Measurements from ENCODE around the gene SUMF1. TPM values are rescaled to one million over a fixed set of nuclear protein-coding genes. Genes with fewer than 3 reads are reported as not detected.

SUMF1 gene
- total RNA-seq, 1 donor from 2014 or later: 28.2 TPM

DNA sequence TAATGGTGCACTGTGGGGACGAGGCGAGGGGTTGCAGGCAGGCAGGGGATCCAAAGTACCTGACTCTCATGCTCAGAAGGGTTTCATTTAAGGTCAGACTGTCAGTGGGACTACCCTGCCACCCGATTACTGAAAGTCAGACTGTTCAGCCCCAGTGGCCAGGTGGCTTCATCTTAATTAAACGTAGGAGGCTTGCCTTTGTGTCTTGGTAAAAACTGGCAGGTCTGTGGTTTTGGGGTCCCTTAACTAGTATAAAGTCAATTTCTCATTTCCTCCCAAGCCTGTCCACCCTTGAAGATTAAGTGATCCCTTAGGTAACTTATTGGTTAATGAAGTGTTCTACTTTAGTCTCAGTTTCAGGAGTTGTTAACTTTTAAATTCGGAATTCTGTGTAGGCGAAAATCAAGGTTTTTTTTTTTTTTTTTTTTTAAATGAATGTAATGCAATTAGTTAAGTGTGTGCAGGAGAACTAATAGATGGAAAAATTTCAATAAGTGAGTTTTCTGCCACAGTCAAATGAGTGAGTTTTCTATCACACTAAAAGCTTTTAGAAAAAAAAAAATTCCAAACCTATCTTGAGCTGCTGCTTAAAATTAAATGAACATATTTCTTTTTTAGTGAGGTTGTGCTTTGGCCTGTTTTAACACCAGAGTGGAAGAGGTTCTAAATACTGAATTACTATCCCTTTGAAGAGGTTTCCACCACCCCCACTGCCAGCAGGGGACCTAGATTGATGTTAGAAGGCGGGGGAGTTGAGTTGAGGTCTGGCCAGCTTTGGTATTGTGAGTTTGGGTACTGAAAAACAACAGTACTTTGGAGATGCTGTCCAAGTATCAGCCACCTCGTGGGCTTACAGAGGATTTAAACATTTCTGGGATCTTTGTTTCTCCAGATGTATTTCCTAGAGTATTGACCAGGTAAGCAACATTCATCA is 41.2 kb upstream of the SUMF1 start:
- no peaks in the 10 kb centered on the region for H3K9me3 ChIP-seq (ENCODE audit: control insufficient read depth in 3 of 3, low read length in 3 of 3)
- peaks cover 4 to 12% (median 8%) of the 10 kb centered on the region in 3 donors for H3K4me1 ChIP-seq (ENCODE audit: control insufficient read depth in 3 of 3, insufficient read depth in 3 of 3, low read length in 3 of 3)
- H3K36me3 ChIP-seq (ENCODE audit: control insufficient read depth in 3 of 3, insufficient read depth in 3 of 3, low read length in 3 of 3): no peaks in the 10 kb centered on the region
- no peaks in the 10 kb centered on the region for H3K27me3 ChIP-seq (ENCODE audit: control insufficient read depth in 3 of 3, insufficient read depth in 3 of 3, low read length in 3 of 3)
- H3K9ac ChIP-seq (ENCODE audit: low read depth in 1 of 3, low read length in 3 of 3): no peak overlapping the region
- no peak overlapping the region for H3K27ac ChIP-seq (ENCODE audit: low read depth, low read length)
- no peak overlapping the region for H3K4me3 ChIP-seq (ENCODE audit: low read length in 3 of 3)

DNA sequence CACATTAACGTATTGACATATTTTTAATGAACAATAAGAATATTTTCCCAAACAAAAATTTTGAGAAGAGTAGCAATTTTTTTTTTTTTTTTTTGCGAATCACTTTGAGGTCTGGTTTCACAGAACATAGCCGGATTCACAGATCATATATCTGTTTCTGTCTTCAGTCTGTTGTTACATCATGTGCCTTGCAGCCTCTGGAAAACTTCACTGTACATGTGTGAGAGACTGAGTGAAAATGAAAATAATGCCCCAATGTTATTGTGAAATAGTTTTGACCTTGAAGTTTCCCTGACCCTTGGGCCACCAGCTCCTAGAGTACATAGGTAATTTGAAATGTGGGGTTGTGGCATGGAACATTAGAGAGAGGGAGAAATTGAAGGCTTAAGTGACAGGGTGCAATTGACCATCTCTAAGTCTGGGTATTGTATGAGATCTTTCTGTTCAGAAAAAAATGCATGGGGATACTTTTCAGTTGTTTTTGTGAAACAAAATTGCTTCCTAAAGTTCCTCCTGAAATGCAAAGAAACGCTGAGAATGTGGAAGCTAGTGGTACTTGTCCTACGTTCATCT is 40.0 kb upstream of the SUMF1 start:
- Histone ChIP-seq H3K9ac (ENCODE audit: low read depth in 1 of 3, low read length in 3 of 3) (peak overlapping the region in 1 of 3 donors; percentile 4), H3K27ac (ENCODE audit: low read depth, low read length) (no peak overlapping the region), H3K4me3 (ENCODE audit: low read length in 3 of 3) (no peak overlapping the region), H3K4me1 (ENCODE audit: control insufficient read depth in 3 of 3, insufficient read depth in 3 of 3, low read length in 3 of 3) (peaks cover 4 to 12% (median 8%) of the 10 kb centered on the region in 3 donors), H3K36me3 (ENCODE audit: control insufficient read depth in 3 of 3, insufficient read depth in 3 of 3, low read length in 3 of 3) (no peaks in the 10 kb centered on the region), H3K27me3 (ENCODE audit: control insufficient read depth in 3 of 3, insufficient read depth in 3 of 3, low read length in 3 of 3) (no peaks in the 10 kb centered on the region), H3K9me3 (ENCODE audit: control insufficient read depth in 3 of 3, low read length in 3 of 3) (no peaks in the 10 kb centered on the region)

DNA sequence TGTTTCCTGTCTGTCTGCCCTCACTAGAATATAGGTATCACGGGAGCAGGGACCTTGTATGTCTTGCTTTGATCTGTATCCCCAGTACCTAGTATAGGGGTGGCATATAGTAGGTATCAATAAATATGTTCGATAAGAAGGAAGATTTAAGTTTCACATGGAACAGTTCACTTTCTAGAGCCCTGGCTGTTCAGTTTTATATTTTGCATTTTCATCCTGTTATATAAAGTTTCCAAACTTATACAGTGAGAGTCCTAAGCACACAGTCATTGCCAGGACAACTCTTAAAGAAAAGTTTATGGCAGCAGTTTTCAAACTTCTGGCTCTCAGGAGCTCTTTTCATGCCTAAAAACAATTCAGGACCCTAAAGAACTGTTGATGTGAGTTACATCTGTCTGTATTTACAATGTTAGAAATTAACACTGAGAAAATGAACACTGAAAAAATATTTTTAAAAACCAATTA is 39.5 kb upstream of the SUMF1 start:
- no peak overlapping the region for H3K4me3 ChIP-seq (ENCODE audit: low read length in 3 of 3)
- H3K36me3 ChIP-seq (ENCODE audit: control insufficient read depth in 3 of 3, insufficient read depth in 3 of 3, low read length in 3 of 3): peaks cover 0 to under 1% (median 0%) of the 10 kb centered on the region in 3 donors
- no peak overlapping the region for H3K27ac ChIP-seq (ENCODE audit: low read depth, low read length)
- no peaks in the 10 kb centered on the region for H3K27me3 ChIP-seq (ENCODE audit: control insufficient read depth in 3 of 3, insufficient read depth in 3 of 3, low read length in 3 of 3)
- H3K4me1 ChIP-seq (ENCODE audit: control insufficient read depth in 3 of 3, insufficient read depth in 3 of 3, low read length in 3 of 3): peaks cover 4 to 12% (median 8%) of the 10 kb centered on the region in 3 donors
- no peaks in the 10 kb centered on the region for H3K9me3 ChIP-seq (ENCODE audit: control insufficient read depth in 3 of 3, low read length in 3 of 3)
- H3K9ac ChIP-seq (ENCODE audit: low read depth in 1 of 3, low read length in 3 of 3): no peak overlapping the region

DNA sequence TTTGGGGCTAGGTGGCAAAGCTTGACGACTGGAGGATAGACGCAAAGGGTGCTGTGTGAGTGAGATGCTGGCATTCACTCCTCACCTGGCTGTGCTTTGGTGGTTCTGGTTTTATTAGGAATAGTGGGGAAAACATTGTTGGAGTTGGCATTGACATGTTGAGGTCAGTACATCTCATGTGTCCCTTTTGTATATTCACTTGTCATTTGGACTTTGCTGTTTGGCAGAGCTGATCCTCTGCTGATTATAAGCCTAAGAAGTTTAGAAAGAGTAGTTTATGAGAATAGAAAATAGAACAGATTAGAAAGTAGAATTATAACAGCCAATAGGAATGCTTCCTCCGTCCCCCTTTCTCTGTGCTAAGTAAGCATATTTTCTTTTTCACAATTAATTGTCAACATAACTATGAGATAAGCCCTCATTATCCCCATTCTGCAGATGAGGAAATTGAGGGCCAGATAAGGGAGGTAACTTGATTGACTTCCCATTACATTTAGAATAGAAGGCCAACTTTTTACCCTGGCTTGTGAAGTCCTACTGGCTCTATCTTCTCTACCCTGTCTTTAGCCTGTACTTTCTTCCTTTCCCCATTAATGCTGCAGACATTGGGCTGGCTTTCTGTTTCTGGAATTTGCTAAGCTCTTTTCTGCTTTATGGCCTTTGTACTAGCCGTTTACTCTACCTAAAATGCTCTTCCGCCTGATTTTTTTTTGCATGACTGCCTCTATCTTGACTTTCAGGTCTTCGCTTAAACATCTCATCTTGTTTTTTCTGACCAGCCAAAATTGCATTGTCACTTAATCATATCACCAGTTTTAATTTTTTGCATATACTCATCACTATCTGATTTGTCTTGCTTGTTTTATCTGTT is 38.9 kb upstream of the SUMF1 start:
- Histone ChIP-seq H3K36me3 (ENCODE audit: control insufficient read depth in 3 of 3, insufficient read depth in 3 of 3, low read length in 3 of 3) (peaks cover 0 to 4% (median 0%) of the 10 kb centered on the region in 3 donors), H3K9me3 (ENCODE audit: control insufficient read depth in 3 of 3, low read length in 3 of 3) (no peaks in the 10 kb centered on the region), H3K27ac (ENCODE audit: low read depth, low read length) (no peak overlapping the region), H3K4me1 (ENCODE audit: control insufficient read depth in 3 of 3, insufficient read depth in 3 of 3, low read length in 3 of 3) (peaks cover 4 to 12% (median 8%) of the 10 kb centered on the region in 3 donors), H3K27me3 (ENCODE audit: control insufficient read depth in 3 of 3, insufficient read depth in 3 of 3, low read length in 3 of 3) (no peaks in the 10 kb centered on the region), H3K9ac (ENCODE audit: low read depth in 1 of 3, low read length in 3 of 3) (no peak overlapping the region), H3K4me3 (ENCODE audit: low read length in 3 of 3) (no peak overlapping the region)

DNA sequence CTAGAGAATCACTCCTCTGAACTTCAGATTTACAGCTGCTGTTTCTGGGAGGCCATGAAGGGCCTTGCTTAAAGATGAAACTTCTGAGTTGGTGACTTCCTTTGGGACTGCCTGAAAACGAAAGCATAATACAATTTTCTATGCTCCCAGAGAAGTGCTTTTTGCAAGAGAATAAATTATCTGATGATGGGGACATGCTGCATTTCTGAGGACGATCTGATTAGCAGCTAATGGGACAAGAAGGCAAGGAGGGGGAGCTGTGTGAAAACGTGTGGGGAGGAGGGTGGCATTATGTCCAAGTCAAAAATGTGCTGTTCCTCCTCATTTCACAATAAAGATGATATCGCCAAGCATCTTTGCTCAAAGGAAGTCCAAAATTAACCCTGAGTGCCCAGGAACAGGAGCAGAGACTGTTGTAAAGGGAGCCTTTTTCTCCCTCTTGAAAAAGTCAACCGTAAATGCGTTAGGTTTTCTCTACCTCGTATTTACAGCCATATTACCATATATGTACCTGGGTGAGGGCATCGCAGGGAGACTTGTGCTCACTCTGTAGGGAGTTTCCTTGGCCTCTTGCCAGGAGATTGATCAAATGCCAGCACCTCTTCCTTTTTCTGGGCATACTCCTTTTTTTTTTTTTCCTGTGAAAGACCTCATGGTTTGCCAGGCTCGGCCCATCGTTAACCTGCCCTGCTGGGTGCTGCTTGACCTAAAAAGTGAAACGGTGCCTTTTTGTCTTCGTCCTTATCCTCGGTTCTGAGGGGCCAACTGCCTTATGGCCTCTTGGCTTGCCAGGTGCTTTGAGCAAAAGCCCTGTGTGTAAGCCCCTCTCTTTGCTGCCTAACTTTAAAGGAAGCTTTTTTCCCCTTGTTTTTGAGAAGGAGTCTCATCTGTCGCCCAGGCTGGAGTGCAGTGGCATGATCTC is 37.5 kb upstream of the SUMF1 start:
- Histone ChIP-seq H3K9ac (ENCODE audit: low read depth in 1 of 3, low read length in 3 of 3) (peak overlapping the region in 1 of 3 donors; percentile 17), H3K4me1 (ENCODE audit: control insufficient read depth in 3 of 3, insufficient read depth in 3 of 3, low read length in 3 of 3) (peaks cover 4 to 12% (median 8%) of the 10 kb centered on the region in 3 donors), H3K27me3 (ENCODE audit: control insufficient read depth in 3 of 3, insufficient read depth in 3 of 3, low read length in 3 of 3) (no peaks in the 10 kb centered on the region), H3K36me3 (ENCODE audit: control insufficient read depth in 3 of 3, insufficient read depth in 3 of 3, low read length in 3 of 3) (peaks cover 0 to 4% (median 0%) of the 10 kb centered on the region in 3 donors), H3K27ac (ENCODE audit: low read depth, low read length) (peak overlapping the region; percentile 49), H3K4me3 (ENCODE audit: low read length in 3 of 3) (peak overlapping the region; percentile 38 to 45 (median 45)), H3K9me3 (ENCODE audit: control insufficient read depth in 3 of 3, low read length in 3 of 3) (no peaks in the 10 kb centered on the region)

DNA sequence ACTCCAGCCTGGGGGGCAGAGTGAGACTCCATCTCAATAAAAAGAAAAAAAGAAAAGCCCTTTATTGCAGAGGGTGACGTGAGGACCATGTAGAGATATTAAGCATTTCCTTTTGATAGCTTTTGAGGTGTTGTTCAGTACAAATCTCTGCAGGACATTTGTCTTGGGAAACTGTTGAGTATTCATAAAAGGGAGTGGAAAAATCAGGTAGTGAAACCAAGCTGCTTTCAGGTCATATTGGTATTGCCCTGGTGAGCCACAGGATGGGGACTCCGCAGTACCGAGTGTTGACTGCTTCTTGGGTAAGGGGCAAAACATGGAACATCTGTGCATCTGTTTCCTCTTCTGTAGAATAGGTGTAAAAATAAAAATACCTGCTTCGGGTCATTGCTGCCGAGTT is 36.0 kb upstream of the SUMF1 start:
- Histone ChIP-seq H3K27ac (ENCODE audit: low read depth, low read length) (no peak overlapping the region), H3K4me3 (ENCODE audit: low read length in 3 of 3) (no peak overlapping the region), H3K36me3 (ENCODE audit: control insufficient read depth in 3 of 3, insufficient read depth in 3 of 3, low read length in 3 of 3) (peaks cover 0 to 4% (median 0%) of the 10 kb centered on the region in 3 donors), H3K4me1 (ENCODE audit: control insufficient read depth in 3 of 3, insufficient read depth in 3 of 3, low read length in 3 of 3) (peaks cover 4 to 12% (median 8%) of the 10 kb centered on the region in 3 donors), H3K9me3 (ENCODE audit: control insufficient read depth in 3 of 3, low read length in 3 of 3) (no peaks in the 10 kb centered on the region), H3K9ac (ENCODE audit: low read depth in 1 of 3, low read length in 3 of 3) (no peak overlapping the region), H3K27me3 (ENCODE audit: control insufficient read depth in 3 of 3, insufficient read depth in 3 of 3, low read length in 3 of 3) (no peaks in the 10 kb centered on the region)

DNA sequence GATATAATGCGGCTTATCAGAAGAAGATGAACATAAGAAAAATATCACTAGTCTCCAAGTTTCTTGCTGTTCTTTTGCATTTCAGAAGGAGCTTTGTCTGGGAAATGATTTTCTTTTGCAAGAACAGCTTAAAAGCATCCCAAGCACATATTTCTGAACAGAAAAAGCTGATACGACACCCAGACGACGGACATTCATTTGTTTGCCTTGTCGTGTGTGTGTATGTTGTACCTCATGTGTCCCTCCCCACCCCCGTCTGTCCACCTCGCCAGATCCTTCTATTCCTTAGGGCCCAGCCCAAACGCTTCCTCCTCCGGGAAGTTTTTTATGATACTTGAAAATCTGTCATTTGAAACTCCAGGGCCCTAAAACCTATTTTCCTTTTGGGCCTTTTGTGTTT is 34.9 kb upstream of the SUMF1 start:
- H3K9me3 ChIP-seq (ENCODE audit: control insufficient read depth in 3 of 3, low read length in 3 of 3): no peaks in the 10 kb centered on the region

DNA sequence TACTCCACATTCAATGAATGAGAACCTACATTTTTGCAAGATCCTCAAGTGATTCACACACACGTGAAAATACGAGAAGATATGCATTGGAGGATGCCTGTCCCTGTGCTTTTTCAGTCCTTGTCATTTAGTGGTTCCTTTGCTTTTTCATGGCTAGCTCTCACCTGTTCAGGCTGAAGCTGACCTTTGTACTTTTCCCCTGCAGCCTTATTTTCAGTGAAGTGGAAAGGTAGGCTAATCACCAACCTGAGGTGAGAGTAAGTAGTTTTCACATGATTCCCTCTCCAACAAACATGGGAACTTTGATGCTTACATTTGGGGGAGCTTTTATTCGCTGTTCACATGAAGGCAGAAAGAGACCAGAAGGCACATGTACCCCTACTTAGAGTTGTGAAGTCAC is 34.4 kb upstream of the SUMF1 start:
- peaks cover 0 to 4% (median 0%) of the 10 kb centered on the region in 3 donors for H3K36me3 ChIP-seq (ENCODE audit: control insufficient read depth in 3 of 3, insufficient read depth in 3 of 3, low read length in 3 of 3)
- H3K4me3 ChIP-seq (ENCODE audit: low read length in 3 of 3): no peak overlapping the region
- peaks cover 4 to 12% (median 8%) of the 10 kb centered on the region in 3 donors for H3K4me1 ChIP-seq (ENCODE audit: control insufficient read depth in 3 of 3, insufficient read depth in 3 of 3, low read length in 3 of 3)
- no peaks in the 10 kb centered on the region for H3K27me3 ChIP-seq (ENCODE audit: control insufficient read depth in 3 of 3, insufficient read depth in 3 of 3, low read length in 3 of 3)
- no peak overlapping the region for H3K27ac ChIP-seq (ENCODE audit: low read depth, low read length)
- no peak overlapping the region for H3K9ac ChIP-seq (ENCODE audit: low read depth in 1 of 3, low read length in 3 of 3)
- H3K9me3 ChIP-seq (ENCODE audit: control insufficient read depth in 3 of 3, low read length in 3 of 3): no peaks in the 10 kb centered on the region

More for the DNA sequence above, 34.9 kb upstream of the SUMF1 start:
- H3K4me3 ChIP-seq (ENCODE audit: low read length in 3 of 3): no peak overlapping the region
- no peak overlapping the region for H3K9ac ChIP-seq (ENCODE audit: low read depth in 1 of 3, low read length in 3 of 3)
- H3K36me3 ChIP-seq (ENCODE audit: control insufficient read depth in 3 of 3, insufficient read depth in 3 of 3, low read length in 3 of 3): peaks cover 0 to 4% (median 0%) of the 10 kb centered on the region in 3 donors
- no peaks in the 10 kb centered on the region for H3K27me3 ChIP-seq (ENCODE audit: control insufficient read depth in 3 of 3, insufficient read depth in 3 of 3, low read length in 3 of 3)
- H3K4me1 ChIP-seq (ENCODE audit: control insufficient read depth in 3 of 3, insufficient read depth in 3 of 3, low read length in 3 of 3): peaks cover 4 to 12% (median 8%) of the 10 kb centered on the region in 3 donors
- no peak overlapping the region for H3K27ac ChIP-seq (ENCODE audit: low read depth, low read length)

DNA sequence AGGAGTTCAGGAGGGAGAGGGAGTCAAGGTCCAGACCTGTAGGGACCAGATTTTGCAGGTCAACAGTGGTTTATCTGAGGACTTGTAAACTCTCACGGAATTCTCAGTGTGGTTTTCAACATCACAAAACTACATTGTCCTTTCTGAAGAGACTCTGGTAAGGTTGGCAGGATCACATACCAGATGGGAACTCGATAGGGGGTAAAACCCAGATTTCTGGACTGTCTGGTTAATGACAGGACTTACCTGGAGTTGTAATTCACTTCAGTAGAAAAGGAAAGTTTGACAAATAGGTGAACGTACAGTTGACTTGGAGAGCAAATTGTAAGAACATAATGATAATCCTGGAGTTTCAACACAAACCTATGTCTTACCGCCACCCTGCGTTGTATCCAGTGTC is 31.4 kb upstream of the SUMF1 start:
- no peaks in the 10 kb centered on the region for H3K27me3 ChIP-seq (ENCODE audit: control insufficient read depth in 3 of 3, insufficient read depth in 3 of 3, low read length in 3 of 3)
- no peak overlapping the region for H3K9ac ChIP-seq (ENCODE audit: low read depth in 1 of 3, low read length in 3 of 3)
- peaks cover 3 to 11% (median 9%) of the 10 kb centered on the region in 3 donors for H3K4me1 ChIP-seq (ENCODE audit: control insufficient read depth in 3 of 3, insufficient read depth in 3 of 3, low read length in 3 of 3)
- H3K27ac ChIP-seq (ENCODE audit: low read depth, low read length): no peak overlapping the region
- no peak overlapping the region for H3K4me3 ChIP-seq (ENCODE audit: low read length in 3 of 3)
- peaks cover 0 to 4% (median 0%) of the 10 kb centered on the region in 3 donors for H3K36me3 ChIP-seq (ENCODE audit: control insufficient read depth in 3 of 3, insufficient read depth in 3 of 3, low read length in 3 of 3)
- no peaks in the 10 kb centered on the region for H3K9me3 ChIP-seq (ENCODE audit: control insufficient read depth in 3 of 3, low read length in 3 of 3)
